K562 (cell line): ENCODE data around the gene PLK5. TPM values are rescaled to one million over a fixed set of nuclear protein-coding genes. Genes with fewer than 3 reads are reported as not detected.

Experiments
- ARHGAP35 ChIP-seq: fragments of 450-650 bp; IDR thresholded peaks from 2 replicates; pipeline ENCODE4 v1.6.1; 2018; ENCODE audit not compliant: partially characterized antibody
- ATF1 ChIP-seq, 2 experiments: fragments of 450-650 bp in 1 of 2; IDR thresholded peaks; 2 replicates each; pipeline ENCODE4 v1.6.1; 2016; ENCODE audit warnings: missing compliant biosample characterization in 1 of 2, missing genetic modification characterization in 1 of 2
- BRD9 ChIP-seq: fragments of 450-650 bp; IDR thresholded peaks from 2 replicates; pipeline ENCODE4 v1.6.1; 2018; ENCODE audit warnings: low read depth; ENCODE audit not compliant: partially characterized antibody
- CHCHD3 ChIP-seq: fragments of 250-450 bp; sonication (Bioruptor Pico); IDR thresholded peaks from 2 replicates; pipeline ENCODE4 v2.1.2; 2022; ENCODE audit warnings: mild to moderate bottlenecking
- CTCF ChIP-seq, 3 experiments: IDR thresholded peaks in 2 of 3; conservative IDR thresholded peaks in 1 of 3; 2 replicates each; pipeline ENCODE4 v1.5.1; 2011 to 2012; ENCODE audit warnings: low read length in 3 of 3, mild to moderate bottlenecking in 3 of 3, control low read depth in 2 of 3, improper control_type of control experiment in 1 of 3, inconsistent platforms in 1 of 3, low read depth in 1 of 3, mixed read lengths in 1 of 3, moderate library complexity in 1 of 3; ENCODE audit not compliant: insufficient read depth in 2 of 3
- DACH1 ChIP-seq: fragments of 450-650 bp; IDR thresholded peaks from 2 replicates; pipeline ENCODE4 v1.6.1; 2018; ENCODE audit not compliant: partially characterized antibody
- DIDO1 ChIP-seq: fragments of 450-650 bp; IDR thresholded peaks from 2 replicates; pipeline ENCODE4 v1.6.1; 2016; ENCODE audit warnings: low read depth, missing biosample characterization, missing genetic modification characterization
- HDAC3 ChIP-seq: fragments of 450-650 bp; IDR thresholded peaks from 2 replicates; pipeline ENCODE4 v1.6.1; 2018; ENCODE audit warnings: borderline replicate concordance, mild to moderate bottlenecking, moderate library complexity; ENCODE audit not compliant: partially characterized antibody
- ID3 ChIP-seq, 2 experiments: fragments of 250-450 bp in 1 of 2; fragments of 450-650 bp in 1 of 2; sonication (Bioruptor Pico) in 1 of 2; IDR thresholded peaks; 2 replicates each; pipeline versions ENCODE4 v1.6.1 to v1.8.0; 2016 to 2021; ENCODE audit warnings: mild to moderate bottlenecking in 2 of 2, moderate library complexity in 2 of 2, missing compliant biosample characterization in 1 of 2, missing genetic modification characterization in 1 of 2
- IFI16 ChIP-seq: fragments of 250-450 bp; sonication (Bioruptor Pico); IDR thresholded peaks from 2 replicates; pipeline ENCODE4 v2.1.2; 2022; ENCODE audit warnings: mild to moderate bottlenecking, inconsistent platforms
- MBD1 ChIP-seq: fragments of 250-450 bp; sonication (Bioruptor Pico); IDR thresholded peaks from 2 replicates; pipeline ENCODE4 v1.8.0; 2022; ENCODE audit warnings: inconsistent platforms
- MNT ChIP-seq, 2 experiments: fragments of 450-650 bp; conservative IDR thresholded peaks; 2 replicates each; pipeline ENCODE4 v1.6.1; 2017; ENCODE audit warnings: mild to moderate bottlenecking in 2 of 2, moderate library complexity in 2 of 2
- PTTG1 ChIP-seq: fragments of 450-650 bp; IDR thresholded peaks from 2 replicates; pipeline ENCODE4 v1.6.1; 2016; ENCODE audit warnings: low read depth, mild to moderate bottlenecking, missing genetic modification characterization, missing compliant biosample characterization
- SRSF7 ChIP-seq: fragments of 200-400 bp; formaldehyde crosslinking; optimal IDR thresholded peaks from 2 replicates; pipeline ENCODE3; 2017; ENCODE audit warnings: mild to moderate bottlenecking, low read depth, low read length
- TRIM24 ChIP-seq, 2 experiments: fragments of 450-650 bp; IDR thresholded peaks; 2 replicates each; pipeline ENCODE4 v1.6.1; 2016
- ZC3H11A ChIP-seq: IDR thresholded peaks from 2 replicates; pipeline ENCODE4 v1.6.1; 2012; ENCODE audit warnings: low read depth, low read length, improper control_type of control experiment
- ZFP1 ChIP-seq: fragments of 450-650 bp; formaldehyde crosslinking; IDR thresholded peaks from 2 replicates; pipeline ENCODE4 v1.4.0; 2020; ENCODE audit warnings: mild to moderate bottlenecking, mixed read lengths
- ZFP36 ChIP-seq: fragments of 150-350 bp; IDR thresholded peaks from 2 replicates; pipeline ENCODE4 v1.6.1; 2018; ENCODE audit warnings: low read length, low read depth; ENCODE audit not compliant: partially characterized antibody
- ZNF263 ChIP-seq: sonication (generic); formaldehyde crosslinking; IDR thresholded peaks from 2 replicates; pipeline ENCODE4 v1.8.0; 2022; ENCODE audit warnings: mild to moderate bottlenecking, missing genetic modification reagents, borderline replicate concordance
- ZNF444 ChIP-seq: fragments of 250-450 bp; sonication (Bioruptor Pico); IDR thresholded peaks from 2 replicates; pipeline ENCODE4 v1.4.0; 2020; ENCODE audit warnings: mild to moderate bottlenecking, moderate library complexity
- ZNF586 ChIP-seq: fragments of 450-650 bp; formaldehyde crosslinking; conservative IDR thresholded peaks from 2 replicates; pipeline ENCODE4 v1.4.0; 2020; ENCODE audit warnings: mild to moderate bottlenecking, moderate library complexity
- ZNF699 ChIP-seq: fragments of 250-450 bp; sonication (Bioruptor Pico); IDR thresholded peaks from 2 replicates; pipeline ENCODE4 v1.8.0; 2021; ENCODE audit warnings: mild to moderate bottlenecking, moderate library complexity; ENCODE audit not compliant: insufficient replicate concordance
- polyA plus RNA-seq, 8 experiments: library from polyadenylated mRNA; depleted of rRNA in 4 of 8; stranded (reverse) in 5 of 8; unstranded in 3 of 8; fragments of >200 nt; fragmentation: Nextera tagmentation in 2 of 8; fragmentation: Illumina TruSeq in 1 of 8; extraction: Ambion mirVana in 2 of 8; extraction: Trizol in 1 of 8; gene quantifications; 2 replicates each; pipeline versions ENCODE4 v1.2.1 to v1.2.3, GENCODE V29; 2011 to 2014; ENCODE audit warnings: inconsistent platforms in 1 of 8, missing spikeins in 1 of 8
- total RNA-seq, 7 experiments: library from RNA; depleted of rRNA in 6 of 7; stranded (reverse); fragments of >200 nt in 6 of 7; fragmentation: Illumina TruSeq in 2 of 7; extraction: Trizol in 2 of 7; gene quantifications; 2 replicates each; pipeline versions ENCODE4 v1.2.1 to v1.2.3, GENCODE V29; 2011 to 2021; ENCODE audit warnings: low replicate concordance in 1 of 7

PLK5 gene
- total and polyA plus RNA-seq, 9 of the 15 experiments (the other 6 are each of a cell fraction or from before 2014, with no cell fraction given) = 0.04 to 0.23 (median 0.11) TPM; not detected in 5

GRCh38 chr19:1507763-1508506 lies 15.9 kb upstream of the PLK5 start (continued):
- TF ChIP-seq ID3 (CRISPR knock-in tag; IDR thresholded peaks at IDR 0.05) = no peak
- 0 out of 2 replicates have a peak, but pooled peaks have one; percentile 47 for TF ChIP-seq ID3 (tag; IDR thresholded peaks at IDR 0.05)
- TF ChIP-seq IFI16 (CRISPR knock-in tag) = no peak
- 0 out of 4 replicates have a peak, but pooled peaks of 1 of the 2 experiments have one; percentile 27 for TF ChIP-seq TRIM24 (IDR thresholded peaks at IDR 0.05)
- TF ChIP-seq ZNF263 (CRISPR knock-in tag) = peak; percentile 94
- TF ChIP-seq CHCHD3 (CRISPR knock-in tag) = no peak
- TF ChIP-seq ARHGAP35 = no peak
- no peak for TF ChIP-seq ZC3H11A
- TF ChIP-seq ZFP36 = no peak
- no peak for TF ChIP-seq ZFP1 (CRISPR knock-in tag)
- no peak for TF ChIP-seq BRD9
- TF ChIP-seq CTCF (IDR thresholded peaks at IDR 0.05 in 2 of 3, conservative IDR thresholded peaks at IDR 0.05 in 1 of 3; ENCODE audit: insufficient read depth in 2 of 3, low read depth in 1 of 3, low read length in 3 of 3) = no peak; a peak in 1 of 6 replicates
- TF ChIP-seq DACH1 = peak; percentile 65
- no peak for TF ChIP-seq ZNF699 (CRISPR knock-in tag)
- no peak for TF ChIP-seq ZNF586 (CRISPR knock-in tag)
- no peak for TF ChIP-seq SRSF7
- TF ChIP-seq DIDO1 = no peak
- TF ChIP-seq PTTG1 = no peak
- no peak for TF ChIP-seq HDAC3
- no peak for TF ChIP-seq MBD1 (CRISPR knock-in tag)
- TF ChIP-seq MNT (conservative IDR thresholded peaks at IDR 0.05) = peak; percentile 93 to 96
- no peak for TF ChIP-seq ZNF444 (CRISPR knock-in tag)
- peak; percentile 52; the same call in 1 of the 2 replicates for TF ChIP-seq ATF1 (CRISPR knock-in tag; IDR thresholded peaks at IDR 0.05)
- peak; percentile 97 for TF ChIP-seq ATF1 (tag; IDR thresholded peaks at IDR 0.05)
